KOPT-K1 (cell line): ENCODE data around the gene CLPTM1L.
A peak's percentile ranks its signal among the peaks of the same experiment; 100 is the strongest.
"Not testable (repeated sequence)": the region's sequence is repeated elsewhere in the genome, so short reads cannot be mapped to it uniquely, and the experiment has no call there.

ENCODE experiments used
- H3K27ac ChIP-seq: fragments of 200-600 bp; sonication (generic); 2 replicates; pipeline ENCODE4 v1.5.1; 2016; ENCODE audit warnings: antibody characterized with exemption, mild to moderate bottlenecking, low read depth, low read length; ENCODE audit not compliant: poor library complexity, severe bottlenecking
- H3K36me3 ChIP-seq: fragments of 200-600 bp; sonication (generic); 2 replicates; pipeline ENCODE4 v1.5.1; 2017; ENCODE audit warnings: antibody characterized with exemption, mild to moderate bottlenecking, low read length, moderate library complexity; ENCODE audit not compliant: insufficient read depth
- H3K9me3 ChIP-seq: fragments of 200-600 bp; sonication (generic); 2 replicates; pipeline ENCODE4 v1.5.1; 2017; ENCODE audit warnings: antibody characterized with exemption, low read length, mild to moderate bottlenecking; ENCODE audit not compliant: insufficient read depth, poor library complexity, severe bottlenecking

CLPTM1L gene

GRCh38 chr5:1342268-1342667, 2.6 kb downstream of the CLPTM1L start:
- H3K27ac ChIP-seq = no peak overlapping the region
- no peaks in the 10 kb centered on the region for H3K9me3 ChIP-seq
- peaks cover 63% of the 10 kb centered on the region for H3K36me3 ChIP-seq

- H3K27ac ChIP-seq = no peak overlapping the region
- peaks cover 67% of the 10 kb centered on the region for H3K36me3 ChIP-seq
- no peaks in the 10 kb centered on the region for H3K9me3 ChIP-seq
Measured at GRCh38 chr5:1341863-1342262, 3.0 kb downstream of the CLPTM1L start.

GRCh38 chr5:1339818-1340210, 5.1 kb downstream of the CLPTM1L start:
- peaks cover 87% of the 10 kb centered on the region for H3K36me3 ChIP-seq
- not testable (repeated sequence) for H3K9me3 ChIP-seq, H3K27ac ChIP-seq

DNA sequence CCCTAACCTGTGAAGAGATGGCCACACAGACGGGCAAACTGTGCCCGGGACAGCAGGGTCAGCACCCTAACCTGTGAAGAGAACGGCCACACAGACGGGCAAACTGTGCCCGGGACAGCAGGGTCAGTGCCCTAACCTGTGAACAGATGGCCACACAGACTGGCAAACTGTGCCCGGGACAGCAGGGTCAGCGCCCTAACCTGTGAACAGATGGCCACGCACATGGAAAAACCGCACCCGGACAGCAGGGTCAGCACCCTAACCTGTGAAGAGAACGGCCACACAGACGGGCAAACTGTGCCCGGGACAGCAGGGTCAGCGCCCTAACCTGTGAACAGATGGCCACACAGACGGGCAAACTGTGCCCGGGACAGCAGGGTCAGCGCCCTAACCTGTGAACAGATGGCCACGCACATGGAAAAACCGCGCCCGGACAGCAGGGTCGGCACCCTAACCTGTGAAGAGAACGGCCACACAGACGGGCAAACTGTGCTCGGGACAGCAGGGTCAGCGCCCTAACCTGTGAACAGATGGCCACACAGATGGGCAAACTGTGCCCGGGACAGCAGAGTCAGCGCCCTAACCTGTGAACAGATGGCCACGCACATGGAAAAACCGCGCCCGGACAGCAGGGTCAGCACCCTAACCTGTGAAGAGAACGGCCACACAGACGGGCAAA, 5.6 kb downstream of the CLPTM1L start:
- not testable (repeated sequence) for H3K27ac ChIP-seq, H3K9me3 ChIP-seq
- H3K36me3 ChIP-seq = peaks cover 92% of the 10 kb centered on the region

- Histone ChIP-seq H3K27ac (no peak overlapping the region), H3K36me3 (peaks cover 97% of the 10 kb centered on the region), H3K9me3 (no peaks in the 10 kb centered on the region)
Measured at GRCh38 chr5:1338506-1339070, 6.3 kb downstream of the CLPTM1L start.

GRCh38 chr5:1338196-1338490, 6.8 kb downstream of the CLPTM1L start:
- no peaks in the 10 kb centered on the region for H3K9me3 ChIP-seq
- peaks cover 97% of the 10 kb centered on the region for H3K36me3 ChIP-seq
- H3K27ac ChIP-seq = no peak overlapping the region

DNA sequence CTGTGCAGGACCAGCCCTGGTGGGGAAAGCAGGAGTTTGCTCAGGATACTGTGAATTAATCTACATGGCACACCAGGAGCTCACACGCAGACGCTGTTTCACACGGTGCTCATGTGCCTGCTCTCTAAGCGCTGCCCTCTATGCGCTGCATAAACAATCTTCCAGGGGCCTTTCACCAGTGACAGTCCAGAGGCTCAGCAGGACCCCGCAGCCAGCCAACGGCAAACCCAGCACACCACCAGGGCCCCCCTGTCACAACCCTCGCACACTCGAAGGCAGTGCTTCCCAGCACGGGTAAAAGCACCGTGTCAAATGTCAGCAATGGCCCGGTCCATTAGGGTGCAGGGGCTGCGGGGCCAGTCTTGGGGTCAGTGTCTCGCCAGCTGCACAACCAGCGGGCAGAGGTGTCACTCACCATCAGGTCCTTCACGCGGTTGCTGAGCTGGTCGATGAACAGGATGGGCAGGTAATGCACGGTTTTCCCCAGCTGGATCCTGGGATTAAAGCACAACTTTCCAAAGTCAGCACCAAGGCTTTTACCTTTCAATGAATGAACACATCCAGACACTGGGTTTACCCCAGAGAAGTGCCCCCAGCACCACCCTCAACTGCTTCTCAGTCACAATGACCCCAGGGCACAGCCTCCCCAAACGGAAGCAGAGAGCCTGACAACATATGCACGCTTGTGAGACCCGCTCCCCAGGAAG, 7.3 kb downstream of the CLPTM1L start:
- H3K36me3 ChIP-seq = peaks cover 97% of the 10 kb centered on the region
- H3K27ac ChIP-seq = peak overlapping the region; percentile 32
- no peaks in the 10 kb centered on the region for H3K9me3 ChIP-seq

DNA sequence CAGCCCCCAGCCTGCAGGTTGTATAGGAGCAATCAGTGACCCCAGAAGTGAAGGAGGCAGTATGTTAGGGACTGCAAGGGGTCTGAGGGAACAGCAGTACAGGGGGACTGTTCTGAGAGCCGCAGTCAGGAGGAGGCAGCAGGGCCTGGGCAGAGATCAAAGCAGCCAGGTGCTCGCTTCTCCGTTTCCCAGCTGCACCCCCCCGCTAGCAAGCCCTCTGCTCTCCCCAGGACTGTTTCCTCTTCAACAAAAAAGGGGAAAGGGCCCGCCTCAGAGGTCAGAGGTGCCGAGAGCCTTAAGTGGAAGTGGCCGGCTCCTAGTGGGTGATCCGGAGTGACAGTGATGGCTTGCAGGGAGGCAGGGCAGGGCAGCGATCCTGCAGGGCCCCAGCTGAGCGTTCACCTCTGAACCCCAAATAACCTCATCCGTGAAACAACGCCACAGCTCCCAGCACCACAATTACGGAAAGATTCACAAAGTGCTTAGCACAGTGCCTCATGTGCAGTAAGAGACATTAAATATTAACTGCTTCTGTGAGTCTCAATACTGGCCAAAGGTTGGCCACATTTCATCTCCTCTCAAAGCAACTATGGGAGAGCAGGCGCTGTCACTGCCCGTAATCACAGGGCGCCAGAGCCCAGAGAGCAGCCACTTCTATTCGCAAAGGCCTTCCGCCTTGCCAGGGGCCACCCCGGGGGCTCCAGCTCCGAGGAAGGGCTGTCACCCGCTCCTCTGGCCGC, 8.0 kb downstream of the CLPTM1L start:
- Histone ChIP-seq H3K36me3 (peaks cover 97% of the 10 kb centered on the region), H3K9me3 (no peaks in the 10 kb centered on the region), H3K27ac (peak overlapping the region; percentile 32)

DNA sequence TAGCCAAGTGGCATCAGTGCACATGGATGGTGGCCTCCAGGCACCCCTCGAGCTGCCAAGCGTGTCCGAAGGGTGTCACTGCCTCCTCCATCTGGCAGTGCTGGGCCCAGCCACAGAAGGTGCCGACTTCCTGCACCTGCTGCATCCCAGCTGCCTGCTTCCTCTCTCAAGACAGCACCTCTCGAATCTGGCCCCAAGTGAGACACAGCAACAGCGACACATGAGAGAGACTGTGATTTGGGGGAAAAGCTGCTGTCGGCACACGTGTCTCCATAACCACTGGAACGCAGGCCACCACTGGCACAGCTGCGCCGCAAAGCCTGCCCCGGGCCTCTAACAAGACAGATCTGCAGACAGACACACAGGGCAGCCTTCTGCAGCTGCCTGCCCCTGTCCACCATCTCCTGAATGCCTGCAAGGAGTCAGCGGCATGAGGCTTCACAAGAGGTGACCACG, 8.8 kb downstream of the CLPTM1L start:
- no peaks in the 10 kb centered on the region for H3K9me3 ChIP-seq
- peak overlapping the region; percentile 32 for H3K27ac ChIP-seq
- peaks cover 97% of the 10 kb centered on the region for H3K36me3 ChIP-seq

GRCh38 chr5:1335540-1336095, 9.3 kb downstream of the CLPTM1L start:
- no peak overlapping the region for H3K27ac ChIP-seq
- H3K9me3 ChIP-seq = no peaks in the 10 kb centered on the region
- H3K36me3 ChIP-seq = peaks cover 97% of the 10 kb centered on the region

DNA sequence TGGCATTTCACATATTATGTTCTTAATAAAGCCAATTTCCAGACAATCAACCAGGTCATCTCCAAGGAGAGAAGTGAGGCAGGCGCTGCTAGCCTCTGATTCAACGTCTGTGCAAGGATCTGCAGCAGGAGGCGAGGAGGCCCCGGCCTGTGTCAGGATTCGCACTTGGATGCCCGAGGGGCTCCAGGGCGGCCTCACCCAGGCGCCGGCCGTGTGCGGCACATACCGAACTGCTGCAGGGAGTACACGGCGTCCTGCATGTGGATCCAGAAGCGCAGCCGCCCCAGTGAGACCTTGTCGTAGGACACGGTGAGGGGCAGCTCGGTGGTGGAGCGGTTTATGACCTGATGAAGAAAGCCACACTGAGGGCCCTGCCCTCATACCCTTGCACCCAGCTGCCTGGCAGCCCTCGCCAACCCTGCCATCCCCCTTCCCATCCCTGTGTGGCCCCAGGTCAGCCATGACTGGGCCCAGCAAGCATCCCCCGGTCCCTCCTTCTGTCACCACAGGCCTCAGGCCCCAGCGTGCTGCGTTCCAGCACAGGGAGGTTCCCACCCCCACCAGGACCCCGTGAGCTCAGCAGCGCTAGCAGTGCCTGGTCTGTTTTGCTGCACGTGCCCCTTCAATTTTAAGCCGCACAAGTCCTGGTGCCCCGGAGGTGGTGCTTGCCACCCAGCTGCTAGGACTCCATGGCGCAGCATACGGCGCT, 9.9 kb downstream of the CLPTM1L start:
- Histone ChIP-seq H3K9me3 (no peaks in the 10 kb centered on the region), H3K36me3 (peaks cover 97% of the 10 kb centered on the region), H3K27ac (no peak overlapping the region)

GRCh38 chr5:1333986-1334385, 10.9 kb downstream of the CLPTM1L start:
- Histone ChIP-seq H3K9me3 (no peaks in the 10 kb centered on the region), H3K27ac (no peak overlapping the region), H3K36me3 (peaks cover 98% of the 10 kb centered on the region)

- not testable (repeated sequence) for H3K9me3 ChIP-seq, H3K27ac ChIP-seq
- H3K36me3 ChIP-seq = peaks cover 98% of the 10 kb centered on the region
Measured at GRCh38 chr5:1333286-1333685, 11.6 kb downstream of the CLPTM1L start.

GRCh38 chr5:1332461-1333001, 12.4 kb downstream of the CLPTM1L start:
- Histone ChIP-seq H3K9me3 (no peaks in the 10 kb centered on the region), H3K36me3 (peaks cover 95% of the 10 kb centered on the region), H3K27ac (no peak overlapping the region)
